HEK293 (cell line): ENCODE data around the gene COL11A2.
A peak's percentile ranks its signal among the peaks of the same experiment; 100 is the strongest.

Experiments
- GLIS1 ChIP-seq: fragments of 450-650 bp; formaldehyde crosslinking; IDR thresholded peaks from 2 replicates; pipeline ENCODE4 v1.5.1; 2016; ENCODE audit warnings: missing biosample characterization, missing genetic modification characterization
- GLIS2 ChIP-seq: fragments of 450-650 bp; formaldehyde crosslinking; IDR thresholded peaks from 2 replicates; pipeline ENCODE4 v1.5.1; 2016; ENCODE audit warnings: missing biosample characterization, missing genetic modification characterization
- HOXA7 ChIP-seq: sonication (generic); formaldehyde crosslinking; IDR thresholded peaks from 2 replicates; pipeline ENCODE4 v1.8.1; 2022; ENCODE audit warnings: missing genetic modification reagents, borderline replicate concordance
- INSM2 ChIP-seq: fragments of 450-650 bp; formaldehyde crosslinking; IDR thresholded peaks from 2 replicates; pipeline ENCODE4 v1.5.1; 2016; ENCODE audit warnings: missing biosample characterization, missing genetic modification characterization
- KLF1 ChIP-seq: fragments of 450-650 bp; formaldehyde crosslinking; IDR thresholded peaks from 2 replicates; pipeline ENCODE4 v1.5.1; 2016; ENCODE audit warnings: missing biosample characterization, missing genetic modification characterization
- KLF7 ChIP-seq: fragments of 450-650 bp; formaldehyde crosslinking; IDR thresholded peaks from 2 replicates; pipeline ENCODE4 v1.5.1; 2016; ENCODE audit warnings: missing biosample characterization, missing genetic modification characterization, borderline replicate concordance
- PATZ1 ChIP-seq: fragments of 450-650 bp; formaldehyde crosslinking; IDR thresholded peaks from 2 replicates; pipeline ENCODE4 v1.5.1; 2016; ENCODE audit warnings: missing biosample characterization, missing genetic modification characterization
- PRDM1 ChIP-seq: fragments of 450-650 bp; formaldehyde crosslinking; IDR thresholded peaks from 2 replicates; pipeline ENCODE4; 2016; ENCODE audit warnings: missing biosample characterization, missing genetic modification characterization
- SETDB1 ChIP-seq: IDR thresholded peaks from one replicate; pipeline ENCODE4 v1.6.1; 2017; ENCODE audit warnings: mild to moderate bottlenecking, low read length, moderate library complexity, mixed read lengths; ENCODE audit not compliant: insufficient read length
- SP2 ChIP-seq: fragments of 450-650 bp; formaldehyde crosslinking; IDR thresholded peaks from 2 replicates; pipeline ENCODE4 v1.5.1; 2016; ENCODE audit warnings: missing biosample characterization, missing genetic modification characterization
- SP3 ChIP-seq: fragments of 450-650 bp; formaldehyde crosslinking; IDR thresholded peaks from 2 replicates; pipeline ENCODE4 v1.5.1; 2016; ENCODE audit warnings: missing biosample characterization, missing genetic modification characterization
- ZBTB17 ChIP-seq: fragments of 450-650 bp; formaldehyde crosslinking; IDR thresholded peaks from 2 replicates; pipeline ENCODE4 v1.5.1; 2016; ENCODE audit warnings: missing biosample characterization, missing genetic modification characterization
- ZBTB21 ChIP-seq: fragments of 450-650 bp; formaldehyde crosslinking; IDR thresholded peaks from 2 replicates; pipeline ENCODE4 v1.5.1; 2017; ENCODE audit warnings: missing biosample characterization, missing genetic modification characterization
- ZBTB44 ChIP-seq: fragments of 450-650 bp; IDR thresholded peaks from 2 replicates; pipeline ENCODE4 v1.5.1; 2018; ENCODE audit warnings: missing biosample characterization, mild to moderate bottlenecking, missing genetic modification characterization
- ZNF174 ChIP-seq: fragments of 450-650 bp; formaldehyde crosslinking; IDR thresholded peaks from 2 replicates; pipeline ENCODE4 v1.5.0; 2017; ENCODE audit warnings: missing biosample characterization, mild to moderate bottlenecking, missing genetic modification characterization
- ZNF2 ChIP-seq: fragments of 450-650 bp; formaldehyde crosslinking; IDR thresholded peaks from 2 replicates; pipeline ENCODE4 v1.5.1; 2016; ENCODE audit warnings: missing biosample characterization, missing genetic modification characterization
- ZNF211 ChIP-seq: fragments of 450-650 bp; formaldehyde crosslinking; IDR thresholded peaks from 2 replicates; pipeline ENCODE4 v1.5.1; 2016; ENCODE audit warnings: low read depth, missing biosample characterization, missing genetic modification characterization
- ZNF280D ChIP-seq: fragments of 450-650 bp; formaldehyde crosslinking; IDR thresholded peaks from 2 replicates; pipeline ENCODE4 v1.5.1; 2016; ENCODE audit warnings: missing biosample characterization, missing genetic modification characterization
- ZNF341 ChIP-seq: fragments of 450-650 bp; formaldehyde crosslinking; IDR thresholded peaks from 2 replicates; pipeline ENCODE4; 2016; ENCODE audit warnings: low read depth, missing biosample characterization, missing genetic modification characterization
- ZNF391 ChIP-seq: fragments of 450-650 bp; formaldehyde crosslinking; IDR thresholded peaks from 2 replicates; pipeline ENCODE4 v1.5.1; 2016; ENCODE audit warnings: low read depth, missing biosample characterization, missing genetic modification characterization, borderline replicate concordance
- ZNF514 ChIP-seq: fragments of 450-650 bp; formaldehyde crosslinking; IDR thresholded peaks from 2 replicates; pipeline ENCODE4 v1.5.1; 2016; ENCODE audit warnings: missing biosample characterization, missing genetic modification characterization
- ZNF518A ChIP-seq: fragments of 450-650 bp; formaldehyde crosslinking; conservative IDR thresholded peaks from 2 replicates; pipeline ENCODE4 v1.5.1; 2016; ENCODE audit warnings: low read depth, missing biosample characterization, missing genetic modification characterization
- ZNF544 ChIP-seq: fragments of 450-650 bp; formaldehyde crosslinking; IDR thresholded peaks from 2 replicates; pipeline ENCODE4 v1.5.0; 2017; ENCODE audit warnings: missing biosample characterization, missing genetic modification characterization
- ZNF558 ChIP-seq: fragments of 450-650 bp; formaldehyde crosslinking; IDR thresholded peaks from 2 replicates; pipeline ENCODE4 v1.5.1; 2016; ENCODE audit warnings: missing biosample characterization, missing genetic modification characterization
- ZNF610 ChIP-seq: fragments of 450-650 bp; formaldehyde crosslinking; IDR thresholded peaks from 2 replicates; pipeline ENCODE4 v1.5.1; 2016; ENCODE audit warnings: missing biosample characterization, missing genetic modification characterization, borderline replicate concordance
- ZNF624 ChIP-seq: fragments of 450-650 bp; formaldehyde crosslinking; IDR thresholded peaks from 2 replicates; pipeline ENCODE4 v1.5.1; 2017; ENCODE audit warnings: missing biosample characterization, missing genetic modification characterization

COL11A2 gene

GRCh38 chr6:33200219-33201146, 8.2 kb upstream of the COL11A2 start, which contains the start of the genes RXRB and SLC39A7 (continued):
- TF ChIP-seq PATZ1 (tag by site-specific recombination): peak; percentile 95; the same call in 1 of the 2 replicates
- no peak for TF ChIP-seq HOXA7 (CRISPR knock-in tag)
- TF ChIP-seq KLF7: peak; percentile 56; the same call in 1 of the 2 replicates
- TF ChIP-seq ZNF391: peak; percentile 87
- TF ChIP-seq ZNF610 (tag by site-specific recombination): 0 out of 2 replicates have a peak, but pooled peaks have one; percentile 74
- TF ChIP-seq ZBTB17 (tag by site-specific recombination): peak; percentile 96
- no peak for TF ChIP-seq SETDB1
- TF ChIP-seq ZNF558: peak; percentile 47; the same call in 1 of the 2 replicates
- TF ChIP-seq GLIS2 (tag by site-specific recombination): peak; percentile 68
- TF ChIP-seq SP2 (tag by site-specific recombination): peak; percentile 94
- peak; percentile 40; the same call in 1 of the 2 replicates for TF ChIP-seq ZBTB21
- TF ChIP-seq GLIS1 (tag by site-specific recombination): peak; percentile 12; the same call in 1 of the 2 replicates
- TF ChIP-seq ZNF624: no peak
- no peak for TF ChIP-seq ZNF544 (tag by site-specific recombination)
- TF ChIP-seq ZBTB44: no peak
- TF ChIP-seq ZNF211: no peak
- peak; percentile 73 for TF ChIP-seq INSM2 (tag by site-specific recombination)
- TF ChIP-seq KLF1: peak; percentile 55; the same call in 1 of the 2 replicates
- TF ChIP-seq ZNF514 (tag by site-specific recombination): no peak
- peak; percentile 57 for TF ChIP-seq ZNF518A (tag by site-specific recombination)
- peak; percentile 77; the same call in 1 of the 2 replicates for TF ChIP-seq ZNF280D (tag by site-specific recombination)
- no peak for TF ChIP-seq ZNF174 (tag by site-specific recombination)
- peak; percentile 88 for TF ChIP-seq SP3
- no peak for TF ChIP-seq PRDM1 (tag by site-specific recombination)
- peak; percentile 83 for TF ChIP-seq ZNF2 (tag by site-specific recombination)
- TF ChIP-seq ZNF341: peak; percentile 68
